Effector memory CD4-positive, alpha-beta T cell (primary cell): ENCODE data around the gene TKT.
"Not testable (repeated sequence)": the region's sequence is repeated elsewhere in the genome, so short reads cannot be mapped to it uniquely, and the experiment has no call there.

Experiments
- DNase-seq, 3 donors: peaks; one replicate each; pipeline ENCODE4 v3.0.0-alpha.2; 2020
- H3K27ac ChIP-seq: 2 replicates; pipeline ENCODE4 v1.7.0; 2013; ENCODE audit warnings: mild to moderate bottlenecking, low read length, moderate library complexity; ENCODE audit not compliant: insufficient read depth, poor library complexity, severe bottlenecking
- H3K27me3 ChIP-seq: replicated peaks from 2 replicates; pipeline ENCODE4 v1.7.0; 2013; ENCODE audit warnings: mild to moderate bottlenecking, low read length; ENCODE audit not compliant: insufficient read depth, control insufficient read depth, poor library complexity, severe bottlenecking
- H3K36me3 ChIP-seq: 2 replicates; pipeline ENCODE4 v1.7.0; 2013; ENCODE audit warnings: mild to moderate bottlenecking, low read length, moderate library complexity; ENCODE audit not compliant: control insufficient read depth, insufficient read depth
- H3K4me1 ChIP-seq: 2 replicates; pipeline ENCODE4 v1.7.0; 2013; ENCODE audit warnings: low read length, mild to moderate bottlenecking; ENCODE audit not compliant: control insufficient read depth, insufficient read depth, poor library complexity, severe bottlenecking
- H3K4me3 ChIP-seq: 2 replicates; pipeline ENCODE4 v1.7.0; 2013; ENCODE audit warnings: low read length, low read depth, mild to moderate bottlenecking; ENCODE audit not compliant: insufficient read depth, poor library complexity, severe bottlenecking
- H3K9me3 ChIP-seq: 2 replicates; pipeline ENCODE4 v1.7.0; 2013; ENCODE audit warnings: mild to moderate bottlenecking, low read length, moderate library complexity; ENCODE audit not compliant: control insufficient read depth
- total RNA-seq, 3 donors: gene quantifications; one replicate each; lab custom pipeline; 2026; lab: John Stamatoyannopoulos, UW

TKT gene, protein sequence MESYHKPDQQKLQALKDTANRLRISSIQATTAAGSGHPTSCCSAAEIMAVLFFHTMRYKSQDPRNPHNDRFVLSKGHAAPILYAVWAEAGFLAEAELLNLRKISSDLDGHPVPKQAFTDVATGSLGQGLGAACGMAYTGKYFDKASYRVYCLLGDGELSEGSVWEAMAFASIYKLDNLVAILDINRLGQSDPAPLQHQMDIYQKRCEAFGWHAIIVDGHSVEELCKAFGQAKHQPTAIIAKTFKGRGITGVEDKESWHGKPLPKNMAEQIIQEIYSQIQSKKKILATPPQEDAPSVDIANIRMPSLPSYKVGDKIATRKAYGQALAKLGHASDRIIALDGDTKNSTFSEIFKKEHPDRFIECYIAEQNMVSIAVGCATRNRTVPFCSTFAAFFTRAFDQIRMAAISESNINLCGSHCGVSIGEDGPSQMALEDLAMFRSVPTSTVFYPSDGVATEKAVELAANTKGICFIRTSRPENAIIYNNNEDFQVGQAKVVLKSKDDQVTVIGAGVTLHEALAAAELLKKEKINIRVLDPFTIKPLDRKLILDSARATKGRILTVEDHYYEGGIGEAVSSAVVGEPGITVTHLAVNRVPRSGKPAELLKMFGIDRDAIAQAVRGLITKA
- 76.1 to 122 (median 94.9) reads per million in 3 donors for total RNA-seq

DNA sequence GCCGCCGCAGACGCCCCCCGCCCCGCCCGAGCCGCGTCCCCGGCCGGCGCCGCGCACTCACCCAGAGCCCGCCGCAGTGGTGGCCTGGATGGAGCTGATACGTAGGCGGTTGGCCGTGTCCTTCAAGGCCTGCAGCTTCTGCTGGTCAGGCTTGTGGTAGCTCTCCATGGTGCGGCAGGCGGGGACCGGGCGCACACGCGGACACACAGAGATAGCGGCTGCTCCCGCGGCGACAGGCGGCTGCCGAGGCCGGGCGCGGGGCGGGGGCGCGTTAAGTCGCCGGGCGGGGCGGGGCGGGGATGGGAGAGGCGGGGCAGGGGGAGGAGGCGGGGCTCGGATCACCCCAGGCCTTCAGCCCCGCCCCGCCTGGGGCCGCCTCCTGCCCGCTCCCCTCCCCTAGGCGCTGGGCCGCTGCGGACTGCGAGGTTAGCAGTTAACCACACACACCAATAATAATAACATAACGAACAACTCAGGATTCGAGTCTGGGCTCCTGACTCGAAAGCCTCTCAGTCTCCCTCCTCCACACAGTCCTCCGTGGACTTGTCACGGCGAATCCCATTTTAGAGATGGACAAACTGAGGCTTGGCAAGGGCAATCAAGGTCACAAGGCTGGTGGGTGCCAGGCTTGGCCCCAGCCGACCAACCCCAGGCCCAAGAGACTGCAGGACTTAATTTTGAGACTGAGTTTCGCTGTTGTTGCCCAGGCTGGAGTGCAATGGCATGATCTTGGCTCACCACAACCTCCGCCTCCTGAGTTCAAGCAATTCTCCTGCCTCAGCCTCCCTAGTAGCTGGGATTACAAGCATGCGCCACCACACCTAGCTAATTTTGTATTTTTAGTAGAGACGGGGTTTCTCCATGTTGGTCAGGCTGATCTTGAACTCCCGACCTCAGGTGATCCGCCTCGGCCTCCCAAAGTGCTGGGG lies at the start of gene TKT:
Gene TKT (minus strand): TSS at position 248 of the 929 bp plus-strand sequence. CDS start 80 bp downstream, at position 168.
- Histone ChIP-seq H3K4me3 (peak within 1 kb of the TSS; percentile 92), H3K27ac (peak within 1 kb of the TSS; percentile 63), H3K4me1 (peaks cover 16% of the 10 kb centered on the region), H3K36me3 (no peaks in the 10 kb centered on the region), H3K27me3 (no peaks in the 10 kb centered on the region), H3K9me3 (no peaks in the 10 kb centered on the region)
- DNase-seq = peak; percentile 65 to 73 (median 67)

DNA sequence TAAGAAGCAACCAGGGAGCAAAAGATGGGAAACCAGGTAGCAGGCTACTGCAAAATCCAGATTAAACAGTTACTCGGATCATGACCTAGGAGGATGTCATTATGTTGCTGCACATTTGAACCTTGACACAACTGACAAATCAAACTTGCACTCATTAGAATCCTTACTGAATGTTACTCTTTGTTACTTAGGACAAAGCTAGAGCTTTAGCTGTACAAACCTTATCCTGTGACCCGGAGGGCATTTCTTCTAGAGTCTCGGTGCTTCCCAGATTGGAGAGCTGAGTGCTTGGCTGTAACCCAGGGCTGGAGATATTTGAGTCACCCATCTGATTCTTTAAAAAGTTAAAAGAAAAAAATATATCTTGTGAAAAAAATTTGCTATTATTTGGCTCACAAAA lies 48.1 kb upstream of the TKT start:
- DNase-seq = no peak
- no peaks in the 10 kb centered on the region for H3K9me3 ChIP-seq
- H3K27ac ChIP-seq = no peak overlapping the region
- no peaks in the 10 kb centered on the region for H3K4me1 ChIP-seq
- no peak overlapping the region for H3K4me3 ChIP-seq
- peaks cover 37% of the 10 kb centered on the region for H3K36me3 ChIP-seq
- no peaks in the 10 kb centered on the region for H3K27me3 ChIP-seq

DNA sequence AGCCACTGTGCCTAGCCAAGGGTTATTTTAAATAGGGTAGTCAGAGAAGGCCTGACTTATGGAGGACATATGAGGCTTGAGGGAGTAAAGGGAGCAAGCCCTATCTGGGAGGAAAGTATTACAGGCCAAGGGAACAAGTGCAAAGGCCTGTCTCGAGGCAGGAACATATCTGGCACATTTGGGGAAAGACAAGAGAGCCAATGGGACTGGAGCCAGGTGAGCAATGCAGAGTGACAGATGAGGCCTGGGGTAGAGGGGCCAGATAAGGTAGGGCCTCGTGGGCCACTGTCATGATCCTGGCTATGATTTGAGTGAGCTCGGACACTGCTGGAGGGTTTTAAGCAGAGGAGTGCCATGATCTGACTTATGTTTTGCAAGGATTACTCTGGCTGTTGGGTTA lies 47.7 kb upstream of the TKT start:
- no peak for DNase-seq
- no peak overlapping the region for H3K4me3 ChIP-seq
- H3K9me3 ChIP-seq = no peaks in the 10 kb centered on the region
- H3K27ac ChIP-seq = no peak overlapping the region
- H3K27me3 ChIP-seq = no peaks in the 10 kb centered on the region
- peaks cover 38% of the 10 kb centered on the region for H3K36me3 ChIP-seq
- H3K4me1 ChIP-seq = no peaks in the 10 kb centered on the region

DNA sequence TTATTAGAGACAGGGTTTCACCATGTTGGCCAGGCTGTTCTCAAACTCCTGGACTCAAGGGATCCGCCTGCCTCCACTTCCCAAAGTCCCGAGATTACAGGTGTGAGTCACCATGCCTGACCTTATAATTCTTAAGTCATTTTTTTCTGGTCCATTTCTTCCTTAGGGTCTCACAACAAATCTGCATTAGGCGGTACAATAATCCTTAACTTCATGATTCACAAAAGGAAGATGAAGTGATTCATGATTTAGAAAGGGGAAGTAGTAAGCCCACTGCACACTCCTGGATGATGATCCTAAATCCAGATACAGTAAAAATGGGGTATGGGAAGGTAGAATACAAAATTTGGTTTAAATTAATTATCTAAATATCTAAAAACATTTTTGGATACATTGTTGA lies 45.0 kb upstream of the TKT start:
- Histone ChIP-seq H3K4me3 (no peak overlapping the region), H3K4me1 (no peaks in the 10 kb centered on the region), H3K36me3 (peaks cover 29% of the 10 kb centered on the region), H3K9me3 (no peaks in the 10 kb centered on the region), H3K27ac (no peak overlapping the region), H3K27me3 (no peaks in the 10 kb centered on the region)
- no peak for DNase-seq

DNA sequence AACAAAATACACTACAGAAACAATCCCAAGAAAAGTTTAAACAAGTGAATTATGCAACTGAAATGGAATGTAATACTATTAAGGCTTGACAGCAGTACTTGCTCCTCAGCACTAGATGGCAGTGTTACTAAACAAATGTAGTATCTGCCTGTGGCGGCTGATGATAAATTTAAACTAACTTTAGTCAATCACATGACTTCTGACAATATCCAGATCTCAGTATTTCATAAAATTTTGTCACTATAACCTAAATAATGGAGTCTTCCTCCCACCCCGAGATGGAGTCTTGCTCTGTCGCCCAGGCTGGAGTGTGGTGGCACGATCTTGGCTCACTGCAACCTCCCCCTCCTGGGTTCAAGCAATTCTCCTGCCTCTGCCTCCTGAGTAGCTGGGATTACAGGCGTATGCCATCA lies 43.8 kb upstream of the TKT start:
- peak in 1 of 3 donors; percentile 4 for DNase-seq
- peaks cover 29% of the 10 kb centered on the region for H3K36me3 ChIP-seq
- not testable (repeated sequence) for H3K9me3 ChIP-seq, H3K27ac ChIP-seq, H3K4me1 ChIP-seq, H3K4me3 ChIP-seq, H3K27me3 ChIP-seq

DNA sequence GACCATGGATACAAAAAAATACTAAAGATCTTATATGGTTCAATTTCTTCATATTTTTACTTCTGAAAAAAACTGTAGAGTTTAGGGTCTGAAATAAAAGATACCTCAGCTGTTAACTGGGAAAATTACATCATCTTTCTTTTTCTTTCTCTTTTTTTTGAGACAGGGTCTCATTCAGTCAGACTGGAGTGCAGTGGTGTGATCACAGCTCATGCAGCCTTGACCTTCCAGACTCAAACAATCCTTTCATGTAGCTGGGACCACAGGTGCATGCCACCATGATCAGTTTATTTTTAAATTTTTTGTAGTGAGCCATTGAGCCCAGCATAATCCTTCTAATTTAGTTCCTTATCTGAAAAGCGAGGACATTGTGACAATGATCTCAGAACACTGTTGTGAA lies 39.6 kb upstream of the TKT start:
- H3K4me3 ChIP-seq = no peak overlapping the region
- H3K27ac ChIP-seq = no peak overlapping the region
- peaks cover 26% of the 10 kb centered on the region for H3K36me3 ChIP-seq
- no peaks in the 10 kb centered on the region for H3K9me3 ChIP-seq
- H3K4me1 ChIP-seq = no peaks in the 10 kb centered on the region
- no peak for DNase-seq
- no peaks in the 10 kb centered on the region for H3K27me3 ChIP-seq

DNA sequence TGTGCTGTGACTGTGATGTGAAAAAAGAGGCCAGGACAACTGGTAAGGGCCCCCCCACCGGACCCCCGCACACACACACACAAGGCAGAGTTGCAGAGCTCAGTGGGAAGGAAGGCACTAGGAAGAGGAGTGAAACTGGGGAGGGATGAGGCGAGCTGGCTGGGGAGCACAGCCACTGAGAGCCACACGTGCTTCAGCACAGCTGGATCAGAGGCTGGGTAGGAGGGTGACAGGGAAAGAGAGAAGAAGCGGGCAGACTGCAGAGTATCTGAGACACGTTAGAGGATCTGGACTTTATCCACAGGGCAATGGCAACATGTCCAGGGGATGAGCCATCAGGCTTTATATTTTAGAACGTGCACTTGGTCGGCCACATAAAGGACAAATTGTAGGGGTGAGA lies 38.0 kb upstream of the TKT start:
- Histone ChIP-seq H3K9me3 (no peaks in the 10 kb centered on the region), H3K4me3 (no peak overlapping the region), H3K4me1 (no peaks in the 10 kb centered on the region), H3K27ac (no peak overlapping the region), H3K27me3 (no peaks in the 10 kb centered on the region), H3K36me3 (peaks cover 21% of the 10 kb centered on the region)
- no peak for DNase-seq

DNA sequence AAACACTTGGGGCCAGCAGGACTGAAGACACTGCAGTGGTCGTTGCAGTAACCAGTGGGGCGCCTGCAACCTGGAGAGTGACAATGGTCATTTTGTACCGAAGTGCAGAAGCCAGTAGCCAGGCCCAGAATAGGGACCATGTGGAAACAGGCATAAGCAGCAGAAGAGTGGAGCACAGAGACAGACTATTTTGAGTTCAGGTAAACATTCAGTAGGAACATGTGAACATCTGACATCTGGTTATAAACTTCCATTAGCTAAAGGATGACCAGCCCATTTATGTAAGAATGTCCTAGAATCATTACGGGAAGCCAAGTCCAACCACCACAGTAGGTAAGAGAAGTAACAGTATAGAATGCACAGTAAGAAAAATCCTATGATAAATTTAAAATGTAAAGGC lies 32.4 kb upstream of the TKT start:
- Histone ChIP-seq H3K36me3 (peaks cover 44% of the 10 kb centered on the region), H3K9me3 (no peaks in the 10 kb centered on the region), H3K27me3 (no peaks in the 10 kb centered on the region), H3K4me1 (no peaks in the 10 kb centered on the region), H3K27ac (no peak overlapping the region), H3K4me3 (no peak overlapping the region)
- no peak for DNase-seq

DNA sequence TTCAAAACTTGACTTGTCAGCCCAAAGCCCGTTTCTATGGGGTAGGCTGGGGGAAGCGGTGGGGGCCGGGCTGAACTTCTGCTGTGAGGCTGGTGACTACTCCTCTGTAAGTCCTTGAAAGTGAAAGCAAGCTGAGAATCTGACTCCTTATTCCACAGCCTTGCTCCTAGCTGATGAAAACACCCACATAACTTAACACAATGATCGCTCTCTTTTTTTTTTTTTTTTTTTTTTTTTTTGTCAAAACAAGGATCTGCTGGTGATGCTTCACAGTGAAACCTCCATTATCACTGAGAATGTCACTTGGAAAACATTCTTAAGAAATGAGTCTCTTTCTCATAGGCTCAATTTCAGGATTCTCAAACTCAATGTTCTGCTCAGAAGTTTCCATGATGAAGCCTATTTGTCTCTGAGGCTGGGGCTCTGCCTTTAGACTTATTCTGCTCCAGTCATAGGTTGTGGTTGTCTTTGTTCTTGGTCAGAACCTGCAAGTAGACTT lies 31.4 kb upstream of the TKT start:
- Histone ChIP-seq H3K36me3 (peaks cover 39% of the 10 kb centered on the region), H3K4me1 (no peaks in the 10 kb centered on the region), H3K27me3 (no peaks in the 10 kb centered on the region), H3K9me3 (no peaks in the 10 kb centered on the region), H3K4me3 (no peak overlapping the region), H3K27ac (no peak overlapping the region)
- DNase-seq = no peak
